Upper lobe of left lung (tissue), 6 donors: ENCODE results near the gene PTPRG. TPM values are rescaled to one million over a fixed set of nuclear protein-coding genes. Genes with fewer than 3 reads are reported as not detected.

ENCODE experiments used
- ATAC-seq, 2 donors: fragments of 200-7000 bp; cut with Tn5 transposase; one replicate each; pipeline ENCODE4 v1.9.1; 2022; ENCODE audit warnings: mild to moderate bottlenecking in 2 of 2, moderate library complexity in 2 of 2; ENCODE audit not compliant: low FRiP score in 2 of 2
- DNase-seq, 2 donors: peaks; one replicate each; pipeline ENCODE4 v3.0.0-alpha.2; 2019 to 2020
- H3K27ac ChIP-seq, 4 donors: fragments of 200-600 bp; sonication (generic); one replicate each; pipeline ENCODE4 v1.5.1; 2016 to 2019
- H3K27me3 ChIP-seq, 4 donors: fragments of 200-600 bp; sonication (generic); one replicate each; pipeline ENCODE4 v1.5.1; 2017 to 2019
- H3K36me3 ChIP-seq, 4 donors: fragments of 200-600 bp; sonication (generic); one replicate each; pipeline ENCODE4 v1.5.1; 2016 to 2019
- H3K4me1 ChIP-seq, 4 donors: fragments of 200-600 bp; sonication (generic); one replicate each; pipeline ENCODE4 v1.5.1; 2018 to 2019
- H3K4me3 ChIP-seq, 4 donors: fragments of 200-600 bp; sonication (generic); one replicate each; pipeline ENCODE4 v1.5.1; 2017 to 2019; ENCODE audit warnings: mild to moderate bottlenecking in 2 of 4, moderate library complexity in 1 of 4
- H3K9me3 ChIP-seq, 4 donors: fragments of 200-600 bp; sonication (generic); one replicate each; pipeline ENCODE4 v1.5.1; 2018 to 2019
- EP300 ChIP-seq, 4 donors: sonication (generic); formaldehyde crosslinking; IDR thresholded peaks; one replicate each; pipeline ENCODE4 v1.5.1; 2017; ENCODE audit warnings: antibody characterized with exemption in 4 of 4, control low read depth in 2 of 4
- POLR2A ChIP-seq, 4 donors: fragments of 450-650 bp; IDR thresholded peaks; one replicate each; pipeline ENCODE4 v1.5.1; 2016 to 2017; ENCODE audit warnings: antibody characterized with exemption in 4 of 4, mild to moderate bottlenecking in 2 of 4
- POLR2AphosphoS5 ChIP-seq, 2 donors: sonication (generic); formaldehyde crosslinking; IDR thresholded peaks; one replicate each; pipeline ENCODE4 v1.5.1; 2017; ENCODE audit warnings: antibody characterized with exemption in 2 of 2
- WGBS, 2 donors: methylation state at CpG; one replicate each; pipeline ENCODE4 v1.1.5; 2017 to 2018; 5-methylcytosine and 5-hydroxymethylcytosine counted together
- total RNA-seq, 6 donors: library from RNA; depleted of rRNA in 4 of 6; stranded (reverse); fragments of >200 nt in 4 of 6; gene quantifications; one replicate each; pipeline versions ENCODE4 v1.1.0 to v1.2.1, GENCODE V29; 2016 to 2021
- TF ChIP-seq, protein P1 (sequence below), 6 experiments: fragments of 450-650 bp in 4 of 6; fragments of 200-600 bp in 2 of 6; sonication (generic) in 2 of 6; IDR thresholded peaks; one replicate each; pipeline ENCODE4 v1.5.1; 2016 to 2019; ENCODE audit warnings: antibody characterized with exemption in 6 of 6
- donor health status: DM: no; HTN: no; CAD: no; lungs with moderate emphysema.
- donor health status: DM: no; HTN: yes; CAD: no; lungs with severe emphysema.

Gene PTPRG
- total RNA-seq, 6 donors from 2014 or later = 58.7 to 101 (median 68.8) TPM

DNA sequence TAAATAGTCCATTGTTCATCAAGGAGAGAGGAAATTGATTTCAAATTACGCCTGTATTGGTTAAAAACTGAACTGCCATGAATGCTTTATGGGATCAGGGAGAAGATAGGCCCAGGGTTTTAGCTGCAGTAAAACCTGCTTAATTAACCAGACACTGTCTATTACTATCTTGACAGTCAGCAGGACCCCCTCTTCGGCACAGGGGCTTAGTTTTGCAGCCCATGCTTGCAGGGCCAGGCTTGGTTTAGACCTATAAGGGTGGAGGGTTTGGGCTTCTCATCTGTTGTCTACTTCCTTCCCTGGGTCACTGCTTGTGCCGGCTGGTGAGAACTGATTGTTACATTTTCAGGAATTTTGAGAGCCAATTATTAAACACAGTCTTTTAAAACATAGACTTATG lies 41.1 kb downstream of the PTPRG start:
- no peaks in the 10 kb centered on the region for H3K9me3 ChIP-seq
- 91 to 96% methylated on average over 3 of the region's 3 CpGs for WGBS, 2 donors
- H3K27ac ChIP-seq = no peak overlapping the region
- H3K4me1 ChIP-seq = no peaks in the 10 kb centered on the region
- no peak for TF ChIP-seq POLR2A (IDR thresholded peaks at IDR 0.05)
- TF ChIP-seq EP300 (IDR thresholded peaks at IDR 0.05) = no peak
- ATAC-seq (no peak), DNase-seq (no peak)
- peaks cover 0 to 3% (median 1%) of the 10 kb centered on the region in 4 donors for H3K36me3 ChIP-seq
- no peaks in the 10 kb centered on the region for H3K27me3 ChIP-seq
- no peak overlapping the region for H3K4me3 ChIP-seq

DNA sequence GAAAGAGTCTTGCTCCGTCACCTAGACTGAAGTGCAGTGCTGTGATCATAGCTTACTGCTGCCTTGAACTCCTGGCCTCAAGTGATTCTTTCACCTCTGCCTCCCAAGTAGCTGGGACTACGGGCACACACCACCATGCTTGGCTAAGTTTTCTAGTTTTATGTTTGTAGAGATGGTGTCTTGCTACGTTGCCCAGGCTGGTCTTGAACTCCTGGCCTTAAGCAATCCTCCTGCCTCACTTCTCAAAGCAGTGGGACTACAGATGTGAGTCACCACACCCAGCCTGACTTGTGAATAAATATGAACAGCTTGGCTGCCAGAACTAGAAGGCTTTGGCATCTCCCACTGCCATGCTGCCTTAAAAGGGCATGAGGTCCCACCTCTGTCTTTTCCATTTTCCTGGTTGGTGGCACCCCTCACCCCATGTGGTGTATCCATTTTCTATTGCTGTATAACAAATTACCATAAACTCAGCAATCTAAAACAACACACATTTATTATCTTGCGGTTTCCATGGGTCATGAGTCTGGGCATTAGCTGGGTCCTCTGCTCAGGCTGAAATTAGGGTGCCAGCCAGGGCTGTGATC lies 44.3 kb downstream of the PTPRG start:
- TF ChIP-seq POLR2AphosphoS5 (IDR thresholded peaks at IDR 0.05) = no peak
- Histone ChIP-seq H3K36me3 (peaks cover 0 to 3% (median 1%) of the 10 kb centered on the region in 4 donors), H3K4me3 (no peak overlapping the region), H3K9me3 (no peaks in the 10 kb centered on the region), H3K4me1 (no peaks in the 10 kb centered on the region), H3K27ac (no peak overlapping the region), H3K27me3 (no peaks in the 10 kb centered on the region)
- DNase-seq = no peak
- ATAC-seq = no peak
- 85% methylated on average over 4 of the region's 4 CpGs for WGBS, 2 donors

DNA sequence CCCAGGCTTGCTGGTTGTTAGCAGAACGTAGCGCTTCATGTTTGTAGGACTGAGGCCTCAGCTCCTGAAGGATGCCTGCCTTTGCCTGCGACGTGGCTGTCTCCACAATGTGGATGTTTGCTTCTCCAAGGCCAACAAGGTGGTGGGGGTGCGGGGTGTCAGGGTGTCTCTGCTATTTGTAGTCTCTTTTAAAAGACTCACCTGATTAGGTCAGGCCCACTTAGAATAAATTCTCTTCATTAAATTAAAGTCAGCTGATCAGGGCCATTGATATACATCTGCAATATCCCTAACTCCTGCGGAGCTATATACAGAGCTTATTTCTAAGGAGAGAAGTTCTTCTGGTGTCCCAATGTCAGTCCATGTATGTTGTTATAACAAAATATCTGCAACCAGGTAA lies 44.8 kb downstream of the PTPRG start:
- WGBS, 2 donors = 96 to 98% methylated on average over 5 to 6 of the region's 6 CpGs
- TF ChIP-seq EP300 (IDR thresholded peaks at IDR 0.05) = no peak
- TF ChIP-seq, protein P1, sequence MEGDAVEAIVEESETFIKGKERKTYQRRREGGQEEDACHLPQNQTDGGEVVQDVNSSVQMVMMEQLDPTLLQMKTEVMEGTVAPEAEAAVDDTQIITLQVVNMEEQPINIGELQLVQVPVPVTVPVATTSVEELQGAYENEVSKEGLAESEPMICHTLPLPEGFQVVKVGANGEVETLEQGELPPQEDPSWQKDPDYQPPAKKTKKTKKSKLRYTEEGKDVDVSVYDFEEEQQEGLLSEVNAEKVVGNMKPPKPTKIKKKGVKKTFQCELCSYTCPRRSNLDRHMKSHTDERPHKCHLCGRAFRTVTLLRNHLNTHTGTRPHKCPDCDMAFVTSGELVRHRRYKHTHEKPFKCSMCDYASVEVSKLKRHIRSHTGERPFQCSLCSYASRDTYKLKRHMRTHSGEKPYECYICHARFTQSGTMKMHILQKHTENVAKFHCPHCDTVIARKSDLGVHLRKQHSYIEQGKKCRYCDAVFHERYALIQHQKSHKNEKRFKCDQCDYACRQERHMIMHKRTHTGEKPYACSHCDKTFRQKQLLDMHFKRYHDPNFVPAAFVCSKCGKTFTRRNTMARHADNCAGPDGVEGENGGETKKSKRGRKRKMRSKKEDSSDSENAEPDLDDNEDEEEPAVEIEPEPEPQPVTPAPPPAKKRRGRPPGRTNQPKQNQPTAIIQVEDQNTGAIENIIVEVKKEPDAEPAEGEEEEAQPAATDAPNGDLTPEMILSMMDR (IDR thresholded peaks at IDR 0.05) = no peak
- TF ChIP-seq POLR2AphosphoS5 (IDR thresholded peaks at IDR 0.05) = no peak
- TF ChIP-seq POLR2A (IDR thresholded peaks at IDR 0.05) = no peak
- H3K9me3 ChIP-seq = no peaks in the 10 kb centered on the region
- no peaks in the 10 kb centered on the region for H3K27me3 ChIP-seq
- DNase-seq (no peak), ATAC-seq (no peak)
- no peak overlapping the region for H3K4me3 ChIP-seq
- H3K36me3 ChIP-seq = peaks cover 0 to 3% (median 1%) of the 10 kb centered on the region in 4 donors
- H3K27ac ChIP-seq = no peak overlapping the region
- no peaks in the 10 kb centered on the region for H3K4me1 ChIP-seq

- 93 to 96% methylated on average over 4 to 6 of the region's 6 CpGs for WGBS, 2 donors
- DNase-seq (no peak), ATAC-seq (no peak)
Measured at GRCh38 chr3:61608072-61608471, 46.7 kb downstream of the PTPRG start.

GRCh38 chr3:61608711-61609110 lies 47.3 kb downstream of the PTPRG start:
- Histone ChIP-seq H3K4me3 (no peak overlapping the region), H3K27me3 (no peaks in the 10 kb centered on the region), H3K9me3 (no peaks in the 10 kb centered on the region), H3K4me1 (peaks cover 0 to 9% (median 6%) of the 10 kb centered on the region in 4 donors), H3K36me3 (peaks cover 0 to 3% (median 1%) of the 10 kb centered on the region in 4 donors), H3K27ac (no peak overlapping the region)
- WGBS, 2 donors = 90 to 96% methylated on average over 5 of the region's 5 CpGs
- DNase-seq (no peak), ATAC-seq (no peak)
- TF ChIP-seq POLR2A (IDR thresholded peaks at IDR 0.05) (no peak), POLR2AphosphoS5 (IDR thresholded peaks at IDR 0.05) (no peak), EP300 (IDR thresholded peaks at IDR 0.05) (no peak)
- TF ChIP-seq, protein P1 (IDR thresholded peaks at IDR 0.05) = no peak

More at GRCh38 chr3:61608072-61608471, 46.7 kb downstream of the PTPRG start:
- Histone ChIP-seq H3K4me3 (no peak overlapping the region), H3K27ac (no peak overlapping the region), H3K9me3 (no peaks in the 10 kb centered on the region), H3K36me3 (peaks cover 0 to 3% (median 1%) of the 10 kb centered on the region in 4 donors), H3K4me1 (peaks cover 0 to 9% (median 6%) of the 10 kb centered on the region in 4 donors), H3K27me3 (no peaks in the 10 kb centered on the region)
- TF ChIP-seq POLR2AphosphoS5 (IDR thresholded peaks at IDR 0.05) (no peak), EP300 (IDR thresholded peaks at IDR 0.05) (no peak), POLR2A (IDR thresholded peaks at IDR 0.05) (no peak)
- TF ChIP-seq, protein P1 (IDR thresholded peaks at IDR 0.05) = no peak

- ATAC-seq (no peak), DNase-seq (no peak)
- H3K4me1 ChIP-seq = peaks cover 0 to 9% (median 6%) of the 10 kb centered on the region in 4 donors
- peaks cover 0 to 3% (median 1%) of the 10 kb centered on the region in 4 donors for H3K36me3 ChIP-seq
- H3K9me3 ChIP-seq = no peaks in the 10 kb centered on the region
- H3K27me3 ChIP-seq = no peaks in the 10 kb centered on the region
- TF ChIP-seq POLR2A (IDR thresholded peaks at IDR 0.05) = no peak
- TF ChIP-seq EP300 (IDR thresholded peaks at IDR 0.05) = no peak
- no peak for TF ChIP-seq POLR2AphosphoS5 (IDR thresholded peaks at IDR 0.05)
- TF ChIP-seq, protein P1 (IDR thresholded peaks at IDR 0.05) = no peak
- WGBS, 2 donors = 40 to 54% methylated on average over 3 of the region's 3 CpGs
- no peak overlapping the region for H3K27ac ChIP-seq
- H3K4me3 ChIP-seq = no peak overlapping the region
Measured at GRCh38 chr3:61610316-61610715, 48.9 kb downstream of the PTPRG start.
